ENCODE measurements around the gene C12orf56. TPM values are rescaled to one million over a fixed set of nuclear protein-coding genes. Genes with fewer than 3 reads are reported as not detected.

The C12orf56 gene
- total and polyA plus RNA-seq, 9 of the 15 experiments (the other 6 are each of a cell fraction or from before 2014, with no cell fraction given) = 0.40 to 4.8 (median 1.2) TPM

- TF ChIP-seq DDX20 (tag; IDR thresholded peaks at IDR 0.05; ENCODE audit: low read depth) (no peak), RNF2 (IDR thresholded peaks at IDR 0.05) (no peak), SRSF3 (IDR thresholded peaks at IDR 0.05; ENCODE audit: insufficient read depth, low read length) (no peak), POLR2B (IDR thresholded peaks at IDR 0.05; ENCODE audit: low read depth, partially characterized antibody) (peak; percentile 62), POLR2AphosphoS2 (IDR thresholded peaks at IDR 0.05; ENCODE audit: low read length) (no peak), ZZZ3 (IDR thresholded peaks at IDR 0.05) (no peak), ZNF764 (CRISPR knock-in tag; IDR thresholded peaks at IDR 0.05; ENCODE audit: low read depth) (no peak), USF2 (CRISPR knock-in tag; IDR thresholded peaks at IDR 0.05) (peak; percentile 57), SP2 (IDR thresholded peaks at IDR 0.05; ENCODE audit: extremely low read depth, low read depth, low read length, poor library complexity, severe bottlenecking) (peak; percentile 11), RERE (CRISPR knock-in tag; IDR thresholded peaks at IDR 0.05; ENCODE audit: borderline replicate concordance) (no peak), PHF8 (IDR thresholded peaks at IDR 0.05; ENCODE audit: borderline replicate concordance, low read length) (peak; percentile 58; the same call in 1 of the 2 replicates), POLR2AphosphoS5 (IDR thresholded peaks at IDR 0.05; ENCODE audit: control insufficient read depth, insufficient read depth, low read depth, low read length) (peak; percentile 76), PML (IDR thresholded peaks at IDR 0.05; ENCODE audit: low read length) (peak; percentile 44; the same call in 1 of the 2 replicates), FOXA3 (CRISPR knock-in tag; conservative IDR thresholded peaks at IDR 0.05 in 1 of 2, IDR thresholded peaks at IDR 0.05 in 1 of 2) (no peak), MAFG (tag; conservative IDR thresholded peaks at IDR 0.05) (no peak), C11orf30 (IDR thresholded peaks at IDR 0.05; ENCODE audit: low read depth) (no peak), SAFB2 (IDR thresholded peaks at IDR 0.05; ENCODE audit: borderline replicate concordance, low read depth, low read length, severe bottlenecking) (no peak), CHCHD3 (CRISPR knock-in tag; IDR thresholded peaks at IDR 0.05) (no peak), PHB2 (IDR thresholded peaks at IDR 0.05; ENCODE audit: low read depth) (no peak), POLR2H (tag; IDR thresholded peaks at IDR 0.05; ENCODE audit: low read depth) (peak; percentile 80), PKNOX1 (IDR thresholded peaks at IDR 0.05) (peak; percentile 56), RFX7 (CRISPR knock-in tag; IDR thresholded peaks at IDR 0.05) (no peak)
Observed at GRCh38 chr12:64403707-64404469, 13.3 kb upstream of the C12orf56 start, which contains the start of gene XPOT (continued).

All from K562 (cell line).